Stimulated activated CD4-positive, alpha-beta T cell treated with anti-CD3 and anti-CD28 coated beads, TNF-alpha, amount 100 ng/mL, for 4 hours (primary cell): ENCODE results near the gene DHTKD1.
"Not testable (repeated sequence)": the region's sequence is repeated elsewhere in the genome, so short reads cannot be mapped to it uniquely, and the experiment has no call there.

Experiments
- DNase-seq, 3 experiments: peaks; one replicate each; pipeline ENCODE4 v3.0.0-alpha.2; 2020; ENCODE audit warnings: low read depth in 3 of 3

DHTKD1 gene

GRCh38 chr10:12135631-12136030 is 66.9 kb downstream of the DHTKD1 start:
- DNase-seq = no peak

GRCh38 chr10:12140038-12140437 is 71.3 kb downstream of the DHTKD1 start:
- DNase-seq = no peak

- no peak for DNase-seq
Measured at GRCh38 chr10:12144538-12144937, 75.8 kb downstream of the DHTKD1 start.

GRCh38 chr10:12150163-12150562 is 81.4 kb downstream of the DHTKD1 start:
- DNase-seq = no peak

- DNase-seq = no peak
Measured at GRCh38 chr10:12154516-12154915, 85.8 kb downstream of the DHTKD1 start.

GRCh38 chr10:12156367-12157123 is 87.8 kb downstream of the DHTKD1 start:
- DNase-seq = no peak

- no peak for DNase-seq
Measured at GRCh38 chr10:12158111-12158510, 89.4 kb downstream of the DHTKD1 start.

GRCh38 chr10:12160664-12161063 is 91.9 kb downstream of the DHTKD1 start:
- DNase-seq = no peak

- no peak for DNase-seq
Measured at GRCh38 chr10:12162927-12163326, 94.2 kb downstream of the DHTKD1 start.

GRCh38 chr10:12164085-12164484 is 95.3 kb downstream of the DHTKD1 start:
- DNase-seq = no peak

- DNase-seq = no peak
Measured at GRCh38 chr10:12165036-12165435, 96.3 kb downstream of the DHTKD1 start.

GRCh38 chr10:12165999-12166775 is 97.4 kb downstream of the DHTKD1 start:
- DNase-seq = no peak

- DNase-seq = not testable (repeated sequence)
Measured at GRCh38 chr10:12171512-12171911, 102.8 kb downstream of the DHTKD1 start.
